ENCODE results near the gene GNG8. TPM values are rescaled to one million over a fixed set of nuclear protein-coding genes. Genes with fewer than 3 reads are reported as not detected.
A peak's percentile ranks its signal among the peaks of the same experiment; 100 is the strongest.

The GNG8 gene
- total RNA-seq, 4 donors from 2014 or later: not detected

DNA sequence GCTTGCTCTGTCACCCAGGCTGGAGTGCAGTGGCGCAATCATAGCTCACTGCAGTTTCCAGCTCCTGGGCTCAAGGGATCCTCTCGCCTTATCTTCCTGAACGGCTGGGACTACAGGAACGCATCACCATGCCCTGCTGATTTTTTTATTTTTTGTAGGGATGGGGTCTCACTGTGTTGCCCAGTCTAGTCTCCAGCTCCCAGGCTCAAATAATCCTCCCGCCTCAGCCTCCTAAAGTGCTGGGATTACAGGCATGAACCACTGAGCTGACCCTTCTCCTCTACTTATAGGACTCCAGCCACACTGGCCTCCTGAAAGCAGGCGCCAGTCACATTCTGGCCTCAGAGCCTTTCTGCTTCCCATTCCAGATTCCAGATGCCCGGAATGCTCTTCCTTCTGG lies 14.4 kb upstream of the GNG8 start:
- 92 to 97% methylated on average over 7 of the region's 7 CpGs for WGBS, 2 donors
- Histone ChIP-seq H3K4me3 (no peak overlapping the region), H3K4me1 (peaks cover 0 to 23% (median 7%) of the 10 kb centered on the region in 4 donors), H3K27ac (no peak overlapping the region), H3K9me3 (no peaks in the 10 kb centered on the region), H3K27me3 (no peaks in the 10 kb centered on the region), H3K36me3 (peaks cover 0 to 8% (median 0%) of the 10 kb centered on the region in 3 donors)
- DNase-seq (ENCODE audit: low spot score in 2 of 2): no peak
- TF ChIP-seq, protein P1, sequence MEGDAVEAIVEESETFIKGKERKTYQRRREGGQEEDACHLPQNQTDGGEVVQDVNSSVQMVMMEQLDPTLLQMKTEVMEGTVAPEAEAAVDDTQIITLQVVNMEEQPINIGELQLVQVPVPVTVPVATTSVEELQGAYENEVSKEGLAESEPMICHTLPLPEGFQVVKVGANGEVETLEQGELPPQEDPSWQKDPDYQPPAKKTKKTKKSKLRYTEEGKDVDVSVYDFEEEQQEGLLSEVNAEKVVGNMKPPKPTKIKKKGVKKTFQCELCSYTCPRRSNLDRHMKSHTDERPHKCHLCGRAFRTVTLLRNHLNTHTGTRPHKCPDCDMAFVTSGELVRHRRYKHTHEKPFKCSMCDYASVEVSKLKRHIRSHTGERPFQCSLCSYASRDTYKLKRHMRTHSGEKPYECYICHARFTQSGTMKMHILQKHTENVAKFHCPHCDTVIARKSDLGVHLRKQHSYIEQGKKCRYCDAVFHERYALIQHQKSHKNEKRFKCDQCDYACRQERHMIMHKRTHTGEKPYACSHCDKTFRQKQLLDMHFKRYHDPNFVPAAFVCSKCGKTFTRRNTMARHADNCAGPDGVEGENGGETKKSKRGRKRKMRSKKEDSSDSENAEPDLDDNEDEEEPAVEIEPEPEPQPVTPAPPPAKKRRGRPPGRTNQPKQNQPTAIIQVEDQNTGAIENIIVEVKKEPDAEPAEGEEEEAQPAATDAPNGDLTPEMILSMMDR (IDR thresholded peaks at IDR 0.05): no peak

DNA sequence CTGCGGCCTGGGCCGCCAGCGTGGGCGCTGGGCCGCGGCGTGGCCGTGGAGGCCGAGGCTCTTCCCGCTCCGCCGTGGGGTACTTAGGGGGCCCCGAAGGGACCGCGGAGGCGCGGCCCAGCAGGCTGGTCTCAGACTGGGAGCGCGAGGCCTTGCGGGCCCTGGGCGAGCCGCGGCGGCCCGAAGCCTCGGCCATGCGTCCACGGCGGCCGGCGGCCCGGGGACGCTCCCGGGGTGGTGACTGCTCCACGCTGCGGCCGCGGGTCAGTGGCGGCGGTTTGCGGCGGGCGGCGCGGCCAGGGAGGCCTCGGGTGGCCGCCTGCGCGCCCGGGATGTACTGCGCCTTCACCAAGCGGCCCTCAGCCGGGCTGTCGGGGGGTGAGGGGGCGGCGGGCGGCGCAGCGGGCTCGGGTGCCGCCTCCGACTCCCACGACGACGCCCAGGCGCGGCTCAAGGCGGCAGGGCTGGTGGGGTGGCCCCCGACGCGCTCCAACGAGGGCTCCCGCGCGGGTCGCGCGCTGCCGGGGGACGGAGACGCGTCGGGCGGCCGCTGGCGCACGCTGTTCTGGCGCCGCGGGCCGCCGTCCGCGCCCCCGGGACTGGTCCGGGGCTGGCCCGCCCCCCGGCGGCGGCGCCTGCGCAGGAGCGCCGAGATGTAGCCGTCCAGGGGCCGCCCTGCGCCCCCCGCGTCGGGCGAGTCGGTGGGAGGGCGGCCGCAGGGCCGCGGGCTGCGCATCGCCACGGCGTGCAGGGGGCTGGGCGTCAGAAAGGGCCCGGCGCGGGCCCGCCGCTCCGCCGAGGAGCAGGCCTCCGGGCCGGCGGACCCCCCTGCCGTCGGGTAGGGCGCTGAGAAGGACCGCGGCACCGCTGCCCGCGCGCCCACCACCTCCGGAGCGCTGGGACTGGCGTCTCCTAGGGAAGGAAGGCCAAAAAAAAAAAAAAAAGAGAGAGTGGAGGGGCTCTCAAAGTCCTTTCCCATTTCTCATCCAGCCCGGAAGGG lies 13.3 kb upstream of the GNG8 start:
- no peaks in the 10 kb centered on the region for H3K9me3 ChIP-seq
- peaks cover 0 to 8% (median 0%) of the 10 kb centered on the region in 3 donors for H3K36me3 ChIP-seq
- WGBS, 2 donors: 59 to 60% methylated on average over 40 to 92 of the region's 144 CpGs
- no peak for TF ChIP-seq EP300 (IDR thresholded peaks at IDR 0.05)
- no peak overlapping the region for H3K27ac ChIP-seq
- H3K4me1 ChIP-seq: peaks cover 0 to 23% (median 2%) of the 10 kb centered on the region in 4 donors
- no peaks in the 10 kb centered on the region for H3K27me3 ChIP-seq
- DNase-seq (ENCODE audit: low spot score in 2 of 2): no peak
- no peak overlapping the region for H3K4me3 ChIP-seq

DNA sequence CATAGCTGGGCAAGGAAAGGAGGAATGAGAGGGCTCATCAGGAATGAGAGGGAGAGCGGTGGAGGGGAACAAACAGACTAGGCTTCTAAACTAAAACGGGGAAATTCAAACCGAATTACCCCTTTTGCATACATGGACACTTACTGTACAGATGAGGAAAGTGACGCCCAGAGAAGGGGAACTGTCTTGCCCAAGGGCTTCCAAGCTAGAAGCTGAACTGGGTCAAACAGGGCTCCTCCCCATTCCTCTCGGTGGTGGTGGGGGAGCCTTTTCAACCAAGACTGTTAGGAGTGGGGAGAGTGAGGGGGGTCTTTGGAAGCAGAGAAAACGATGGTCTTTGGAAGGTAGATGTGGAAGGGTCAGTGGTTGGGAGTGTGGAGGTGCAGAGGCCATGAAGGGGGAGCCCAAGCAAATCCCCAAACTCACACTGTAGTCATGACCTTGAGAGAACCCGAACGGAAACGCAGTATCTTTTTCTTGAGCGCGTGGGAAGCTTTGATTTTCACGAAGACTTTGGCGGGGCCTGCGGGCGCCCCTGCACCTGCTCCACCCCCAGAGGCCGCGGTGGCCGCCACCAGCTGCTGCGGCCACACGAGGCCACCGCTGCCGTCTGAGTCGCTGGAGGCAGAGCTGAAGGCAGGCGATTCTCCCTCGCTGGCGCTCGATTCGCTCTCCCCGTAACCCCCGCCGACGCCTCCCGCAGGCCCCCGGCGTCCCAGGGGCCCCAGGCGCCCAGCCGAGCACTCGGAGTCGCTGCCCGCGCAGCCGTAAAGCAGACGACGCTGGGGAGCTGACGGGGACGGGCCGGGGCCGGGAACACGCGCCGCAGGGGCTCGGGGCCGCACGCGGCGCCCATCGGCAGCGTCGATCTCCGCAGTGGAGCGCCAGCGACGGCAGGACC lies 12.3 kb upstream of the GNG8 start:
- H3K36me3 ChIP-seq: peaks cover 0 to 8% (median 0%) of the 10 kb centered on the region in 3 donors
- H3K27me3 ChIP-seq: no peaks in the 10 kb centered on the region
- H3K4me1 ChIP-seq: peaks cover 0 to 16% (median 0%) of the 10 kb centered on the region in 4 donors
- no peak for DNase-seq (ENCODE audit: low spot score in 2 of 2)
- TF ChIP-seq POLR2A (IDR thresholded peaks at IDR 0.05) (no peak), EP300 (IDR thresholded peaks at IDR 0.05) (no peak)
- TF ChIP-seq, protein P1 (IDR thresholded peaks at IDR 0.05): no peak
- 55 to 67% methylated on average over 41 to 56 of the region's 63 CpGs for WGBS, 2 donors
- H3K27ac ChIP-seq: no peak overlapping the region
- no peaks in the 10 kb centered on the region for H3K9me3 ChIP-seq
- H3K4me3 ChIP-seq: no peak overlapping the region

DNA sequence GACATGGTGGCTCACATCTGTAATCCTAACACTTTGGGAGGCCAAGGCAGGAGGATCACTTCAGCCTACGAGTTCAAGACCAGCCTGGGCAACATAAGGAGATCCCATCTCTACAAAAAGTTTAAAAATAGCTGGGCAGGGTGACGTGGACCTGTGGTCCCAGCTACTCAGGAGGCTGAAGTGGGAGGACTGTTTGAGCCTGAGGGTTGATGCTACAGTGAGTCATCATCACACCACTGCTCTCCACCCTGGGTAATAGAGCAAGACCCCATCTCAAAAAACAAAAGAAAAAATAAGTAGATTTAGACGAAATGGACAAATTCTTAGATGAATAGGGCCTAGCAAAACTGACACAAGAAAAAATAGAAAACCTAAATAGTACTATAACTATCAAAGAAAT lies 10.4 kb upstream of the GNG8 start:
- peaks cover 0 to 16% (median 0%) of the 10 kb centered on the region in 4 donors for H3K4me1 ChIP-seq
- H3K4me3 ChIP-seq: no peak overlapping the region
- no peaks in the 10 kb centered on the region for H3K27me3 ChIP-seq
- H3K27ac ChIP-seq: no peak overlapping the region
- H3K36me3 ChIP-seq: peaks cover 0 to 8% (median 0%) of the 10 kb centered on the region in 3 donors
- WGBS, 2 donors: 89 to 95% methylated on average over 3 of the region's 3 CpGs
- no peaks in the 10 kb centered on the region for H3K9me3 ChIP-seq
- TF ChIP-seq, protein P1 (IDR thresholded peaks at IDR 0.05): no peak
- TF ChIP-seq POLR2A (IDR thresholded peaks at IDR 0.05): no peak
- no peak for TF ChIP-seq EP300 (IDR thresholded peaks at IDR 0.05)
- DNase-seq (ENCODE audit: low spot score in 2 of 2): no peak

DNA sequence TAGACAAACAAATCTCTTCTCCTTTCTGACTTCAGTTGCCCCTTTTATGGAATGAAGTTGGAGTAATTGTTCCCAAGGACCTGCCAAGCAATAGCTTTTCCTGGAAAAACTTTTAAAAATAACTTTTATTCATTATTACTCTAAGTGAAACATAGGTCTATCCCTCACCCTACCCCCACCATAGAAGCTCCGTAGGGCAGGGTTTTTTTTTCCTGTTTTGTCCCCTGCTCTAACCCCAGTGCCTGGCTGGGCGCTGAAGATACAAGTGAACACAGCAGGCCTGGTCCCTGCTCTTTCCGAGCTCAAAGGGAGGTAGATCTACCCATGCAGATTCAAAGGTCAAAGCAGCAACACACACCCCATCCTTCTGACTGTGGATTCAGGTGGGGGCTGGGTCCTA lies 8.7 kb upstream of the GNG8 start:
- no peak for TF ChIP-seq POLR2A (IDR thresholded peaks at IDR 0.05)
- peak in 1 of 2 donors; percentile 22 for TF ChIP-seq EP300 (IDR thresholded peaks at IDR 0.05)
- TF ChIP-seq, protein P1 (IDR thresholded peaks at IDR 0.05): no peak
- H3K4me3 ChIP-seq: no peak overlapping the region
- peak overlapping the region in 2 of 4 donors; percentile 40 to 58 for H3K27ac ChIP-seq
- peaks cover 0 to 8% (median 0%) of the 10 kb centered on the region in 3 donors for H3K36me3 ChIP-seq
- H3K9me3 ChIP-seq: no peaks in the 10 kb centered on the region
- DNase-seq (ENCODE audit: low spot score in 2 of 2): no peak
- 42 to 47% methylated on average over 3 of the region's 3 CpGs for whole genome bisulfite sequencing, 2 donors
- H3K27me3 ChIP-seq: no peaks in the 10 kb centered on the region
- peaks cover 0 to 19% (median under 1%) of the 10 kb centered on the region in 4 donors for H3K4me1 ChIP-seq
